Measurements from ENCODE around the gene CRYM. TPM values are rescaled to one million over a fixed set of nuclear protein-coding genes. Genes with fewer than 3 reads are reported as not detected.
"Not testable (repeated sequence)": the region's sequence is repeated elsewhere in the genome, so short reads cannot be mapped to it uniquely, and the experiment has no call there.

CRYM gene
- total RNA-seq, 1 donor from 2014 or later = 4.8 TPM

GRCh38 chr16:21275529-21275928 lies 2.6 kb downstream of the CRYM start:
- H3K27me3 ChIP-seq = peaks cover 29% of the 10 kb centered on the region
- no peak for TF ChIP-seq CTCF (IDR thresholded peaks at IDR 0.05)

GRCh38 chr16:21274172-21274726 lies 3.8 kb downstream of the CRYM start:
- Histone ChIP-seq H3K36me3 (no peaks in the 10 kb centered on the region), H3K4me1 (no peaks in the 10 kb centered on the region), H3K4me3 (no peak overlapping the region), H3K9me3 (no peaks in the 10 kb centered on the region), H3K27me3 (peaks cover 29% of the 10 kb centered on the region), H3K27ac (no peak overlapping the region)
- TF ChIP-seq CTCF (IDR thresholded peaks at IDR 0.05) = no peak
- ATAC-seq (no peak), DNase-seq (no peak)
- intact Hi-C loops (cut with DNase I) = no loop called here

More at GRCh38 chr16:21275529-21275928, 2.6 kb downstream of the CRYM start:
- Histone ChIP-seq H3K36me3 (no peaks in the 10 kb centered on the region), H3K4me1 (no peaks in the 10 kb centered on the region), H3K9me3 (no peaks in the 10 kb centered on the region), H3K4me3 (no peak overlapping the region), H3K27ac (no peak overlapping the region)
- intact Hi-C loops (cut with DNase I) = no loop called here
- DNase-seq (no peak), ATAC-seq (no peak)

DNA sequence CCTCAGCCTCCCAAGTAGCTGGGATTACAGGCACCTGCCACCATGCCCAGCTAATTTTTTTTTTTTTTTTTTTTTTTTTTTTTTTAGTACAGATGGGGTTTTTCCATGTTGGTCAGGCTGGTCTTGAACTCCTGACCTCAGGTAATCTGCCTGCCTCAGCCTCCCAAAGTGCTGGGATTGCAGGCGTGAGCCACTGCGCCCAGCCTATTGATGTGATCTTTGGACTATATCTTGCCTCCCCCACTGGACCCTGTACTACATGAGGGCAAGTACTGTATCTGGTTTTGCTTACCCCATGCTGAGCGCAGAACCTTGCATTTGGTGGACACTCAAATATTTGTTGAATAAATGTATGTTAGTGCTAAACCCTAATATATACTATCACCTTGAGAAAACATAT lies 5.3 kb downstream of the CRYM start:
- H3K27me3 ChIP-seq = peaks cover 17% of the 10 kb centered on the region
- H3K9me3 ChIP-seq; H3K27ac ChIP-seq; DNase-seq; H3K4me3 ChIP-seq; intact Hi-C loops (cut with DNase I); ATAC-seq; H3K4me1 ChIP-seq; H3K36me3 ChIP-seq: not testable (repeated sequence)

GRCh38 chr16:21272253-21272652 lies 5.8 kb downstream of the CRYM start:
- H3K36me3 ChIP-seq = no peaks in the 10 kb centered on the region
- peaks cover 13% of the 10 kb centered on the region for H3K27me3 ChIP-seq
- DNase-seq = no peak
- no peaks in the 10 kb centered on the region for H3K4me1 ChIP-seq
- intact Hi-C loops (cut with DNase I) = no loop called here
- H3K4me3 ChIP-seq = no peak overlapping the region
- no peaks in the 10 kb centered on the region for H3K9me3 ChIP-seq
- no peak for ATAC-seq
- H3K27ac ChIP-seq = no peak overlapping the region
- TF ChIP-seq CTCF (IDR thresholded peaks at IDR 0.05) = no peak

DNA sequence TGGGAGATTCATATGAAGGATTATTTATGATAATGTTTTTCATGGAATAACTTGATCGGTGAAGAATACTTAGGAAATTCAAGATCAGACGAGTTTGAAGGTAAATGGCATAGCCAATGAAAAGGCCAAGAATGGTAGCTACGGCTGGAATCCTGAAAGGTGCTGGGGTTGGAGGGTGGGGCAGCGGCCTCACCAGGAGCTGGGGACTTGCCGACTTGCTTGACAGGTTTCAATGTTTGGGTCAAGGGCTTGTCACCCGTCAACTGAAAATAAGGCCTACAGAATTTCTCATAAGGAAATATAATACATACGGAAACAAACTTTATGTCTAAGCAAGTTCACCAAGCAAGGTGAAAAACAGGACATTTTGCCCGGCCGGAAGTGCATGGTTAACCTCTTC lies 9.9 kb downstream of the CRYM start:
- ATAC-seq (peak; percentile 57), DNase-seq (no peak)
- no peaks in the 10 kb centered on the region for H3K9me3 ChIP-seq

DNA sequence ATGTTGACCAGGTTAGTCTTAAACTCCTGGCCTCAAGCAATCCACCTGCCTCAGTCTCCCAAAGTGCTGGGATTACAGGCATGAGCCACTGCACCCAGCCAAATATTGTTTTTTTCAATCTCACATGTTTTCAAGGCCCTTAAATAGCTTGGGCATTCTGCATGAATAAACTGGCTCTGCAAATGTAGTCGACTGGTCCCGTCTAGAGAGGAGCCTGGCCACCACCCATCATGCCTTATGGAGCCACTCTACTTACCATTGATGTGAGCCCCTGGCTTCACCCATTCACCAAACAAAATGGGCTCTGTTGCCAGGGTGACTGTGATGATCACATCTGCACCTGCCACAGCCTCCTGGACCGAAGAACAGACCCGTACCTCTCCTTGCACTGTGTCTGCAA lies 10.8 kb downstream of the CRYM start:
- TF ChIP-seq CTCF (IDR thresholded peaks at IDR 0.05) = no peak
- H3K27ac ChIP-seq = no peak overlapping the region
- intact Hi-C loops (cut with DNase I) = no loop called here
- no peaks in the 10 kb centered on the region for H3K36me3 ChIP-seq
- no peaks in the 10 kb centered on the region for H3K27me3 ChIP-seq
- ATAC-seq = no peak
- H3K4me3 ChIP-seq = no peak overlapping the region
- no peaks in the 10 kb centered on the region for H3K4me1 ChIP-seq
- H3K9me3 ChIP-seq = no peaks in the 10 kb centered on the region
- no peak for DNase-seq

More for the DNA sequence above, 9.9 kb downstream of the CRYM start:
- TF ChIP-seq CTCF (IDR thresholded peaks at IDR 0.05) = no peak
- no peaks in the 10 kb centered on the region for H3K36me3 ChIP-seq
- H3K27ac ChIP-seq = no peak overlapping the region
- no peaks in the 10 kb centered on the region for H3K4me1 ChIP-seq
- H3K4me3 ChIP-seq = no peak overlapping the region
- intact Hi-C loops (cut with DNase I) = no loop called here
- H3K27me3 ChIP-seq = no peaks in the 10 kb centered on the region

Measured in upper lobe of right lung (tissue), 1 donor.